Colon (tissue), 2 donors: ENCODE data around the gene TMPRSS11A.

Experiments
- FAIRE-seq: peaks from 2 replicates; lab custom pipeline; 2012; peaks lifted over from hg19 to GRCh38; lab: Jason Lieb, UNC
- donor health status: control.
- donor health status: control.

TMPRSS11A gene, protein sequence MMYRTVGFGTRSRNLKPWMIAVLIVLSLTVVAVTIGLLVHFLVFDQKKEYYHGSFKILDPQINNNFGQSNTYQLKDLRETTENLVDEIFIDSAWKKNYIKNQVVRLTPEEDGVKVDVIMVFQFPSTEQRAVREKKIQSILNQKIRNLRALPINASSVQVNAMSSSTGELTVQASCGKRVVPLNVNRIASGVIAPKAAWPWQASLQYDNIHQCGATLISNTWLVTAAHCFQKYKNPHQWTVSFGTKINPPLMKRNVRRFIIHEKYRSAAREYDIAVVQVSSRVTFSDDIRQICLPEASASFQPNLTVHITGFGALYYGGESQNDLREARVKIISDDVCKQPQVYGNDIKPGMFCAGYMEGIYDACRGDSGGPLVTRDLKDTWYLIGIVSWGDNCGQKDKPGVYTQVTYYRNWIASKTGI

DNA sequence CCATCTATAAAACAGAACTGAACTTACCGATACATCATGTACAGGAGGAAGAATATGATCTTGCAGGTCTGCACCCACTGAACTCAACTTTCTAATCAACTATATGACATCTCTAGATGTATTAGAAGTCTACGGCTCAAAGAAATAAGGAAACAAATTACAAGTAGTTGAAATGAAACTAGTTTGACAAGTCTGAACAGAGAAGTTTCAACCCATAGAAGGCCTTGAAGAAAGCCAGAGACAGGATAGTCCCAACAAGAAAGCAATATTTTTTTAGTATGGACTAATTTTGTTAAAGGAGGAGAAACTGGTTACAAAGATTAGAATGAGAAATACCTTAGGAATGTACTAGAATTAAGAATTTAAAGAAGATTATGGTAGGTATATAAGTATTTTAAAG, at the start of gene TMPRSS11A:
TSS of gene TMPRSS11A (minus strand) at position 138 of the 400 bp plus-strand sequence. CDS start at position 38, 100 bp downstream.
- FAIRE-seq: no peak

DNA sequence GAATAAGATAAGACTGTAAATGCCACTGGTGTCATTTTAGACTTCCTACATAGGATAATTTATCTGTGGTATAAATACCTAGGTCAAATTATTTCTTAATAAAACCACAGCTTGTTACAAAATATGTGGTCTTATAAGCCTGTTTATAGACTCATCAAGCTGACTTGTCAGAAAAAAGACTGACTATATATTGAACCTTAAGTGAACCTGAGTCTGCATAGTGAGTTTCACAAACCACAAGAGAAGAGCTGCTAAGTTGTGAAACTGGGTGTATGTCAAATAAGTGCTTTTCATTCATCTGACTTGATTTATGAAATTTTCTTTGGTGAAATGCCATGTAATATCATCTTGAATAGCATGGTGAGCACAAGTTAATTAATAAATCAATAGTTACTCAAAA, 48.4 kb upstream of the TMPRSS11A start:
- no peak for FAIRE-seq

DNA sequence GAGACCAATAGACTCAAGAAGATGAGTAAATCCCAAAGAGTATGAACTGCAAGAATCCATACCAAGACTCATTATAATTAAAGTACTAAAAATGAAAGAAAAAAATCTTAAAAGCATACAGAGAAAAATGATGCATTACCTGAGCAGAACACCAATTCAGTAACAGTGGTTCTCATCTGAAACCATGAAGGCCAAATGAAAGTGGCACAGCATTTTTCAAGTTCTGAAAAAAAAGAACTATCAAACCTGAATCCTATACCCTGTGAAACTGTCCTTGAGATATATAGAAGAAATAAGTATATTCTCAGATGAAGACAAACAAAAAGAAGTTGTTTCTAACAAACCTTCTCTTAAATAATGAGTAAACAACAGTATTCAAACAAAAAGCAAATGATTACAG, 39.6 kb upstream of the TMPRSS11A start:
- FAIRE-seq: no peak

DNA sequence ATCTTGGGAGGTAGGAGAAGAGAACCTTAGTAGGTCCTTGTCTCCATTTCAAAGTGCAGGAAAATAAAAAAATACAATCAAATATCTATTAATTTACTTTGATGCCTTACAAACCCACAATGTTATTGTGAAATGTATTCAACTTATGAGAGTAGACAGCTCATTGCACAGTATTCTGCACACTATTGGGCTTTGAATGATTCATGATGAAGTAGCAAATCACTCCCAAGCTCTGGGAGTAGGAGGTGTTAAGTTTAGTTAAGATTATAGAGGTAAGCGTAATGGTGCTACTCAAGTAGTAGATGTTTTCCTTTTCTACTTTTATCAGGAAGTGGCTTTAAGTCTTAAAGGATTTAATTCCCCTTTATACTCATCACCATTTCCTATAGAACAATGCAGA, 32.8 kb upstream of the TMPRSS11A start:
- no peak for FAIRE-seq

DNA sequence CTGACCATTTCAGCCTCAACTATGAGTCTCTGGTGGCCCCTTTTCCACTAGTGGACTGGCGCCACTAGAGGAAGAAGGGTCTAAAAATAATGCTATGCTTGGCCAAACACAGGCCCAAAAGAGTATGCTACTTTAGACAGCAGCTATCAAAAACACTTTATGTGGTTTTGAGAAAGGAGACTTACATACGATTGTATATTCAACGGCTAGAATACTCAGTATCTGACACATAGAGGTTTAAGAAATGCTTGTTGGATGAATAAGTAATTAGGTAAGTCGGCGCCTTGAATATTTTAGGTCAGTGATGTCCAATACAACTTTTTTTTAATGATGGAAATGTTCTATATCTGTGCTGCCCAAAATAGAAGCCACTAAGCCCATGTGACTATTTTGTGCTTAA, 25.7 kb upstream of the TMPRSS11A start:
- FAIRE-seq: no peak

DNA sequence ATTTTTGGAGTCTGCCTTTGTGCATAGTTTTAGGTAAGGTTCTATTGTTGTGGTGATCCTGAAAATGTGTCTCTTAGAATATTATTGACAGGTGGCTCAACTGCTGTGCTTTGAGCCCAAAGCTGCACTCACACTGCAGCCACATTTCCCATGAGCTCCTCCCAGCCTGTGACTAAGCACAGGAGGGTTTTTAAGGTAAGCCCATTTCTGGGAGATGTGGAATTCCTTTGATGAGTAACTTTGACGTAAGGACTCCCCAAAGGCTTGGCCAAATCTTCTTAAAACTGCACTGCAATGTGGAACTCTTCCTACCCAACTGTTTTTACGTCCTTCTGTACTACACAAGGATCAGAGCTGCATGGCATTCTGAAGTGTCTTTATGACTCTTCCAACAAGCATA, 20.0 kb upstream of the TMPRSS11A start:
- no peak for FAIRE-seq

DNA sequence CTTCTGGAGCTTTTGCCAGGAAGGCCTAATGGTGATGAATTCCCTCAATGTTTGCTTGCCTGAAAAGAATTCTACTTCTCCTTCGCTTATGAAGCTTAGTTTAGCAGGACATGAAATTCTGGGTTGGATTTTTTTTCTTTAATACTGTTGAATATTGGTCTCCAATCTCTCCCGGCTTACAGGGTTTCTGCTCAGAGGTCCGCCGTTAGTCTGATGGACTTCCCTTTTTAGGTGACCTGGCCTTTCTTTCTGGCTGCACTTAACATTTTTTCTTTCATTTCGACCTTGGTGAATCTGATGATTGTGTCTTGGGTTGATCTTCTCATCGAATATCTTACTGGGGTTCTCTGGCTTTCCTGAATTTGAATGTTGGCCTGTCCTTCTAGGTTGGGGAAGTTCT, 17.2 kb upstream of the TMPRSS11A start:
- FAIRE-seq: no peak

DNA sequence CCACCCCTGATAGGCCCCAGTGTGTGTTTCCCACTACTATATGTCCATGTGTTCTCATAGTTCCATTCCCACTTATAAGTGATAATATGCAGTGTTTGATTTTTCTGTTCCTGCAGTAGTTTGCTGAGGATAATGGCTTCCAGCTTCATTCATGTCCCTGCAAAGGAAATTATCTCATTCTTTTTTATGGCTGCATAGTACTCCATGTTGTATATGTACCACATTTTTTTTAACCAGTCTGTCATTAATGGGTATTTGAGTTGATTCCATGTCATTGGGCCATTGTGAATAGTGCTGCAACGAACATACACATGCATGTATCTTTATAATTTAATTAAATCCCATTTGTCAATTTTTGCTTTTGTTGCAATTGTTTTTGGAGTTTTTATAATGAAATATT, 10.3 kb upstream of the TMPRSS11A start:
- no peak for FAIRE-seq

DNA sequence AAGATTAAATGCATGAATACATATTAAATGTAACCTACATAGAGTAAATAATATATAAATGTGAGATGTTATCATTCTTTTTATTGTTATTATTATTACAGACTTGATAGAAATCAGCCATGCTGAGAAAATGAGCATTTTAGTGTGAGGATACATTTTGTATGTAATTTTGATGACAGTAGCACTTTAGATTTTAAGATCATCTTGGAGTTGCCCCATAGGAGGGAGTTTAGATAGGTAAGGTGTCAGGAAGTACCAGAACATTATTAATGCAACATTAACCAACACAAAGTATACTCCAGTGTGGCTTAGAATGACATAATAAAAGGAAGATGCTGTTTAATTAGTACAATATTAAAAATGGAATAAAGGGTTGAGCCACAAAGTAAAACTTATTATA, 8.4 kb downstream of the TMPRSS11A start:
- FAIRE-seq: no peak

DNA sequence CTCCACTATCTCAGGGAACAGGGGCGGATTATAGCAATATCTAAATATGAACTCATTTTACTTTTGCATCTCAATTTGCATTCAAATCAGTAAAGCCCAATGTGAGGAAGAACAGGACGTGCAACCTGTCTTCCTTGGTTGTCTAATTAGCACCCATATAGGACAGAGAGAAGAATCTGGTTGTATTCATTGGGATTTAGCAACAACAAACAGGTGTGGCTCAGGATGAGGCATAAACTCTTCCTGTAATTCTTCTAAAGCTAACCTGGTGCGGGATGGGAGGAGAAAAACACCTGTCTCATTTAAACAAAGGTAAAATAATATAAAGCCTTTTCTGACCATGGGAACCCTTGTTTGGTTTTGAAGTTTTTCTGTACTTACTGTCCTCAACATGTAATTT, 22.2 kb downstream of the TMPRSS11A start:
- FAIRE-seq: no peak

DNA sequence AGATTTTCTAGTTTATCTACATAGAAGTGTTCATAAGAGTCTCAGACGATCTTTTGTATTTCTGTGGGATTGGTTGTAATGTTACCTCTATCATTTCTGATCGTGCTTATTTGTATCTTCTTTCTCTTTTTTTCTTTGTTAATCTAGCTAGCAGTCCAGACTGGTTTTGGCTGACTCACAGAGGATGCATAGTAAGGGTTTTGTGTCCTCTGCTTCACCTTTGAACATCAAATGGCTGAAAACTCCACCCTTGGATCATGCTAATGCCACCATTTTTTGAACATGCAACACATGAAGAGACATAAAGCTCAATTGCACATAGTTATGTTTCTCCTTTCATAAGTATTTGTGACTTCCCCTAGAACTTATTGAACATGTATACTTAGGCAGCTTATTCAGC, 22.8 kb downstream of the TMPRSS11A start:
- FAIRE-seq: no peak

DNA sequence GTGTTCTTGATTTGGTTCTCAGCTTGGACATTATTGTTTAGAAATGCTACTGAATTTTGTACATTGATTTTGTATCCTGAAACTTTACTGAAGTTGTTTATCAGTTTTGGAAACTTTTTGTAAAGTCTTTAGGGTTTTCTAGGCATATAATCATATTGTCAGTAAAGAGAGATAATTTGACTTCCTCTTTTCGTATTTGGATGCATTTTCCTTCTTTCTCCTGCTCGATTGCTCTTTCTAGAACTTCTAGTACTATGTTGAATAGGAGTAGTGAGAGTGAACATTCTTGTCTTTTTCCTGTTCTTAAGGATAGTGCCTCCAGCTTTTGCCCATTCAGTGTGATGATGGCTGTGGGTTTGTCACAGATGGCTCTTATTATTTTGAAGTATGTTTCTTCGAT, 24.1 kb downstream of the TMPRSS11A start:
- FAIRE-seq: no peak

DNA sequence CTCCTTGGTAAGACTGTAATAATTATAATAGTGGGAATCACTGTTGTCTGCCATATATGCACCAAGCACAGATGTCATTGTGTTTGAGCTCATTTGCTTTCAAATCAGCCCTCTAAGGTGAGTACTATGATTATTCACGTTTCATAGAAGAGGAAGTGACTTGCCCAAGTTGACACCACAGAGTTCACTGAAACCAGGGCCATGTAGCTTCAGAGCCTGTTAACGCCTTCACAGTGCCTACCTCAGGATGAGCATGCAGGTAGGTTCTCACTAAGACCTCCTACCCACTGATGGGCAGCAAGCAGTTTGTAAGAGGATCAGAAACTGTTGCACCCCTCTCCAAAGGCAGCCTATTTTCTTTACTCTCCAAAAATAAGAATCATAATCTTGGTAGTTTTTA, 27.4 kb downstream of the TMPRSS11A start:
- FAIRE-seq: no peak

DNA sequence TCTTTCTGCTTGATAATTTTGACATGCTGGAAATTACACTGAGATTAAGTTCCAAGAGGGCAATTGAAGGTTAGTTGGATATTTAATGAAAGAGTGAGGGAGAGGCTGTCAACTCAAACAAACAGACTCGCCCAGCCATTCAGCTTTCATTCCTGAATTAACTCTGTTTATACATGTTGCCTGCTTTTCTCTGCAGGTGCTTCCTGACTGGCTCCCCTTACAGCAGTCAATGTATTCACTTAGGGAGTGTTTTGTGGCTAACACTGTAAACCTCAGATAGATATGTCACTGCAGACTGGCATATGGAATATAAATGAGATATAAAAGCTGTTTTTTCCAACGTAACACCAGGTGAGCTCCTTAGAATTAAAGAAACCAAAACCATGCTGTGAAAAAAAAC, 28.7 kb downstream of the TMPRSS11A start:
- no peak for FAIRE-seq

DNA sequence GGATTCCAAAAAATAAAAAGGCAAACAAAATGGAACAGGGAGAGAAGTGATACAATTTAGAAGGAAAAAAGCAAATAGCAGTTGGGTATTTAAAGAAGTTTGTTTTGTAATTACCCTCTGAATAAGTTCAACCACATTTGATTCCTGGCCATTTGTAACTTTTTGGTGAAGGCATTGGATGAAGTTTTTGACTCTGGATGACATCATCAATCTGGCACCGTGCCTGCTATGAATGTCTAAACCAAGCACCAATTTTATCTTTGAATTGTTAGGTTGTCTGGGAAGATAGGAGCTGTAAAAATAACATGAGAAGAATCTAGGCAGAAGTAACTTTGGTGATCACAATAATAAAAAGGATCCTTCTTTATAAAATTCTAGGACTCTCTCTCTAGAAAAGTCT, 29.5 kb downstream of the TMPRSS11A start:
- FAIRE-seq: no peak

DNA sequence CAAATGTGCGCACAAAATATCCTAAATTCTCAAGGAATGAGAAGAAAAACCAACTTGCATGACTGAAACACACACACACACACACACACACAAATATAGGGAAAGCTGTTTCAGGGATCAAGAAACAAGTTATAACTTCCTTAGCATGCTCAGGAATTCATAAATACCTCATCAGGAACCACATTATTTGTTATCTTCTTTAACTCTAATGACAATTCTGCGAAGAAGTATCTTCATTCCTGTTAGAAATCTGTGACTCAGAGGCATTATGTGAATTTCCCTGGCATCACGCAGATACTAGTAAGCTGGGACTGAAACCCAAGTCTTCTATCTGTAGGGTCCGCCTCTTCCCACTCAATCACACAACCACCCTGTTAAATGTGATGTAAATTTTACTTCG, 30.3 kb downstream of the TMPRSS11A start:
- no peak for FAIRE-seq

DNA sequence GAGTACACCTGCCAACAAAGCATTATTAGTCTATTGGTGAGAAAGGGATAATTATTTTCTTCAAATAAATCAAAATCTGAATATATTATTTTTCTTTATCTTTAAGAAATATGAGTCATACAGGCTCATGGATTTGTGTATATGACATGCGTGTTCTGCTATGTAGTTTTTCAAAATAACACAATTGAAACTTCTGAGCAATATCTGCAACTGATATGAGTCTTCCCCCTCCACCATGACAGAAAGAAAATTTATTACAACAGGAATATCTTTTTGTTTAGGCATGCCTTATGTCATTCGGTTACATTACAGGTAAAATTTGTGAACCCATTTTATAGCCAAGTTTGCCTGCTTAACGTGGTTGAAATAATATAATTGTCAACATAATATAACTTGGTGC, 32.0 kb downstream of the TMPRSS11A start:
- no peak for FAIRE-seq

DNA sequence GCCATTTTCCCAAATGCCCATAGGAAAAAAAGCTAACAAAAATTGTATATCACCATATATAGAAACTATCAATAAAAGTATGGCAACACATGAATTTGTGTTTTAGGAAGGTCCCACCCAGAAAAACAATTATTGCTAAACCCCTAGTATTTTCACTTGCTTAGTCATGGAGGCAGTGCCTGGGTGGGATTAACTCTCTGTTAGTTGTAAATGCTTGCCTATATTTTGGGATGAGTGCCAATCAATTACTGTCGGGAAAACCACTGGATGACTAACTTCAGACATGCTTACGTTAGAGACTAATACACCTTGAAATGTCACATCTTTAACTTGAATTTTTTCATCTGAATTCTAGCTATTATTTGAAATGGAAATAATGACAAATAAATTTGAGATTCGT, 33.9 kb downstream of the TMPRSS11A start:
- FAIRE-seq: no peak

DNA sequence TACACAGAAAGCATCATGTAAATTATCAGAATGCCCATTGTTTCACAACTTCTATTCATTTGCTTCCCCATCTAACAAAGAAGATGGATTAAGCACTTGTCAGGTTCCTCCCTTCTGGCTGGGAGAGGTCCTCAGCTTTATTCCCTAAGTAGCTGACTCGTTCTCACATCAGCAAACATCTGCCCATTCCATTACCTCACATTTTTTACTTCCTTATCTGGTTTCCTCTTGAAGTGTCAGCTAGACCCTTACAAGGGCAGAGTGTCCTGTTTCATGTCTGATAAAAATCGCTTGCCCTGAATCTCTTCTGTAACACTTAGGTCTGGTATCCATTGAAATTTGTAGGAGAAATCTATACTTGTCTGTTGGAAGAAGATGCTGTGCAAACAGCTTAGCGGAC, 34.7 kb downstream of the TMPRSS11A start:
- no peak for FAIRE-seq

DNA sequence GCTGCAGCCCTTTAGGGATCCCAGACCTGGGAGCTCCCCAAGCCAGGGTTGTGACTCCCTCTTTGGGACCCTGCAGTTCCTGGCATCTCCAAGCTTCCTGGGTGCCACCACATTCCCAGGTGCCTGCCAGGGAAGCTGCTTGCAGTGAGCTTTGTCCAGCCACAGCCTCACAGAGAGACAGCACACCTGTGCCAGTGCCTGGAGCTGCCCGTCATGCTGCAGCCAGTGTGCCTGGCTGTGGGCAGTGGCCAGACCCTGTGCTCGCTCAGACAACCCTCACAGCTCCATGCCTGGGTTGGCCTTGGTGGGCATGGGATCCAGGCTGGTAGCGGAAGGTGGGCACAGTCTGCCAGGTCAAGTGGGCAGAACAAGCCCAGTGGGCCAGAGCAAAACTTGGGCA, 36.0 kb downstream of the TMPRSS11A start:
- no peak for FAIRE-seq

DNA sequence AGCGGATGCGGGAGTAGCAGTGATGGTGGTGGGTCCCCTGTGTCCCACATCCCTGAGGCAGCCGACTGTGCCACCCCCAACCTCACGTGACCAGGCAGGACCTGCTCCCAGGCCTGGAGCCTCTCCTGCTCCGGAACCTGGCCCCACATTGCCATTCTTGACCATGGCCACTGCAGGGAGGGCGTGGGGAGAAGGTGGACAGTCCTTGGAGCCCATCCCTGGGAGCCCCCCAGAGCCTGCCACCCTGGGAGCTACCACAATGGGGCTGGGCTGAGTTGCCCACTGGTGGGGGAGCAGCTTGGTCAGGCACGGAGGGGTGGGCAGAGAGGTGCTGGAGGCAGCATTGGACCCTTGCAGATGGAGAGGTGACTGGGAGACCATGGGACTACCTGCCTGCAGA, 36.8 kb downstream of the TMPRSS11A start:
- FAIRE-seq: no peak

DNA sequence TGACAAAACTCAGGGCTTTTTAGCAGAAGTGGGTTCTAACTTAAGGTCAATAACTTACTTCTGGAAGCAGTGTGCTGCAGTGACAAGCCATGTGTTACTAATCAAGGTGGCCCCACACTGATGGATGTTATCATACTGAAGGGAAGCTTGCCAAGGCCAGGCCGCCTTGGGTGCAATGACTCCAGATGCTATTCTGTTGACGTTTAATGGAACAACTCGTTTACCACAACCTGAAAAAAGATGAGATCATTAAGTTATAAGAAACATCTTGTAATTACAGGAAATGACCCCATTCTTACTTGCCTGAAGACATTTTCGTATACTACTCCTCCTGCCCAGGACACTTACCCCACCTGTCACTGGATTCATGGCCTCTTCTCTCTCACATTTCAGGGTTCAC, 40.6 kb downstream of the TMPRSS11A start:
- no peak for FAIRE-seq

DNA sequence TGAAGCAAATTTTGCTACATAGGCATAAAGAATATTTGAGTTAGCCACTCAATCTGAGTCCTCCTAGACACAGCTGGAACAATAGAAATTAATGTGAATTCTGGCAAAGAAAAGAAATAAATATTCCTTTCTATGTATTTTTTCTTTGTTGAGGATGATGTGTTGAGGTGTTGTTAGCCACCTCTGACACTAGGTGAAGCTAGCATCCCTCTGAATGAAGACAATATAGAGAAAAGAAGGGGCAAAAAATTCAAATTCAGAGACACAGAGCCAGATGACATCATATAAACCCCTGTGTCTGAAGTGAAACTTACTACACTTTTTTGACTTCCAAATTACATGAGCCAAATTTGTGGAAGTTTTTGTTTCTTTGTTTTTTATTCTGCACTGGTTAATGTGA, 44.9 kb downstream of the TMPRSS11A start:
- FAIRE-seq: no peak

DNA sequence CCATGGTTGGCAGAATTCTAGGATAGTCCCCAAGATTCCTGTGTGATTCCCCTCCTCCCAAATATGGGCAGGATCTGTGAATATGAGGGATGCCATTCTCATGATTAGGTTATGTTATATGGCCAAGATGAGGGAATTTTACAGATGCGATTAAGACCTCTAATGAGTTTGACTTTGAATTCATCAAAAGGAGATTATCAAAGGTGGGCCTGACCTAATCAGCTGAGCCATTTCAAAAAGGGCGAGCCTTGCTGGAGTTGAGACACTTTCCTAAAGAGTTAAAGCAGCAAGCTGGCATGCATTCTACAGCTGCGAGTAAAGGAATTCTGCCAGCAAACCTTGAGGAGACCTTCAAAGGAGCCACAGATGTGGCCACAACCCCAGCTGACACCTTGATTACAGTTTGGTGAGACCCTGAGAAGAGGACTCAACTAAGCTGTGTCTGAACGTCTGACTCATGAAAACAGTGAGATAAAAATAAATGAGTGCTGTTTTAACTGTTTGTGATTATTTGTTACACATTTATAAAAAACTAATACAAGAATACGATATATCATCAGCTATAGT, 47.8 kb downstream of the TMPRSS11A start:
- FAIRE-seq: no peak
